HEK293T (cell line): ENCODE results near the gene BCL2.

Source experiments
- FOXA1 ChIP-seq: fragments of 450-650 bp; IDR thresholded peaks from 2 replicates; pipeline ENCODE4 v1.6.1; 2016; ENCODE audit warnings: mild to moderate bottlenecking
- SUZ12 ChIP-seq: fragments of 450-650 bp; IDR thresholded peaks from 2 replicates; pipeline ENCODE4 v1.6.1; 2016; ENCODE audit warnings: mild to moderate bottlenecking

DNA sequence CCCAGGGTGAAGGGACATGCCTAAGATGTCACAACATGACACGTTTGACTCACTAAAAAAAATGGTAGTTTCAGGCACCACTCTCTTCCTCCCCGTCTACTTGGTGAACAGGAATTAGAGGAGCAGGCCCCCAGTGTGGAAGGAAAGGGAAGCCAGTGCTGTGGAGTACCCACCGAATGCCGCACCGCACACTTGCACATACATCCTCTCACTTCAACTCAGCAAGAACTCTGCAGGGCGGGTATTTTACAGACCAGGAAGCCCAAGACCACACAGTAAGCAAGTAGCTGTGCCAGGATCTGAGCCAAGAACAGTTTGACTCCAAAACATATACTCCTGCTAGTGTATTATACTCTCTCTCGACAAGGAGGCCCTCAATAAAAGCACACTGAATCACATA lies 69.8 kb downstream of the BCL2 start:
- TF ChIP-seq SUZ12 (no peak), FOXA1 (no peak)
